ENCODE measurements around the gene MAN1A2. TPM values are rescaled to one million over a fixed set of nuclear protein-coding genes. Genes with fewer than 3 reads are reported as not detected.

The MAN1A2 gene
- total RNA-seq, 1 experiment from 2014 or later, result 38.1 TPM

DNA sequence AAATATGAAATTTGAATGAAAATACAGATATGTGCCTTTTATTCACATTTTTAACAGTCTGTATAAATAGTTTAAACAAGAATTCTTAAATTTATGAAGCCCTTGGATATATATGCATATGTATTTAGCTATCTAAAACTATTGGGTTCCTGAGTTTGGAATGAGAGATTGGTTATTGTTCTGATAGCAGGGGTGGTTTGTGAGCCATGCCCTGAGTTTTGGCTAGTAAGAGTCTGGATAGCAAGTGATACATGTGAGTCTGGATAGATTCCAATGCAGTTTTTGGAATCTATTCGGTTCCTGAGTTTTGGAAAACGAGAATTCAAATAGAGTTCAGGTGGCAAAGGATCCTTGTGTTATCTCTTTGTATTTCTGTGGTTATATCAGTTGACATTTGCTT is 2.8 kb downstream of the MAN1A2 start:
- Histone ChIP-seq H3K9ac (ENCODE audit: low read length) (no peak overlapping the region), H3K4me3 (replicated peaks in 1 of 2; ENCODE audit: low read depth in 1 of 2, low read length in 2 of 2) (no peak overlapping the region)
- intact Hi-C loops (cut with micrococcal nuclease), result no loop called here

More for the DNA sequence above, 2.8 kb downstream of the MAN1A2 start:
- ATAC-seq, result no peak
- ChIA-PET CTCF (no interaction called here), POLR2A (no interaction called here), RAD21 (ENCODE audit: low non-redundant PET in 1 of 2, low total read pairs in 2 of 2, uncharacterized antibody in 2 of 2, unreplicated experiment in 2 of 2) (no interaction called here)
- no peaks in the 10 kb centered on the region for H3K36me3 ChIP-seq (ENCODE audit: control insufficient read depth in 1 of 2, insufficient read depth in 2 of 2, low read length in 2 of 2)
- H2AFZ ChIP-seq (ENCODE audit: low read depth, low read length, poor library complexity, severe bottlenecking), result no peak overlapping the region
- no TSS peak for BruUV-seq (replicated peaks)
- no peaks in the 10 kb centered on the region for H3K27me3 ChIP-seq (ENCODE audit: insufficient read depth, low read length)
- H3K79me2 ChIP-seq (ENCODE audit: insufficient read depth, low read length), result peaks cover 83% of the 10 kb centered on the region
- H3K4me1 ChIP-seq (ENCODE audit: control insufficient read depth in 1 of 2, insufficient read depth in 2 of 2, low read length in 2 of 2), result peaks cover 14 to 28% of the 10 kb centered on the region in 2 experiments
- TF ChIP-seq CEBPB (IDR thresholded peaks at IDR 0.05; ENCODE audit: low read depth) (no peak), ZFX (IDR thresholded peaks at IDR 0.05) (no peak), JUND (IDR thresholded peaks at IDR 0.05) (no peak), SIN3A (IDR thresholded peaks at IDR 0.05; ENCODE audit: low read depth) (no peak), ELF1 (IDR thresholded peaks at IDR 0.05; ENCODE audit: borderline replicate concordance, low read depth) (no peak), YY1 (IDR thresholded peaks at IDR 0.05; ENCODE audit: extremely low read depth, insufficient replicate concordance, low read depth, low read length) (no peak), CBX3 (IDR thresholded peaks at IDR 0.05; ENCODE audit: low read depth) (no peak), POLR2A (IDR thresholded peaks at IDR 0.05; ENCODE audit: borderline replicate concordance, extremely low read depth, insufficient read depth, insufficient read length) (no peak), FOSL1 (IDR thresholded peaks at IDR 0.05; ENCODE audit: low read depth) (no peak)
- TF ChIP-seq, protein P1, sequence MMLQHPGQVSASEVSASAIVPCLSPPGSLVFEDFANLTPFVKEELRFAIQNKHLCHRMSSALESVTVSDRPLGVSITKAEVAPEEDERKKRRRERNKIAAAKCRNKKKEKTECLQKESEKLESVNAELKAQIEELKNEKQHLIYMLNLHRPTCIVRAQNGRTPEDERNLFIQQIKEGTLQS (IDR thresholded peaks at IDR 0.05), result no peak
- TF ChIP-seq, protein P2, sequence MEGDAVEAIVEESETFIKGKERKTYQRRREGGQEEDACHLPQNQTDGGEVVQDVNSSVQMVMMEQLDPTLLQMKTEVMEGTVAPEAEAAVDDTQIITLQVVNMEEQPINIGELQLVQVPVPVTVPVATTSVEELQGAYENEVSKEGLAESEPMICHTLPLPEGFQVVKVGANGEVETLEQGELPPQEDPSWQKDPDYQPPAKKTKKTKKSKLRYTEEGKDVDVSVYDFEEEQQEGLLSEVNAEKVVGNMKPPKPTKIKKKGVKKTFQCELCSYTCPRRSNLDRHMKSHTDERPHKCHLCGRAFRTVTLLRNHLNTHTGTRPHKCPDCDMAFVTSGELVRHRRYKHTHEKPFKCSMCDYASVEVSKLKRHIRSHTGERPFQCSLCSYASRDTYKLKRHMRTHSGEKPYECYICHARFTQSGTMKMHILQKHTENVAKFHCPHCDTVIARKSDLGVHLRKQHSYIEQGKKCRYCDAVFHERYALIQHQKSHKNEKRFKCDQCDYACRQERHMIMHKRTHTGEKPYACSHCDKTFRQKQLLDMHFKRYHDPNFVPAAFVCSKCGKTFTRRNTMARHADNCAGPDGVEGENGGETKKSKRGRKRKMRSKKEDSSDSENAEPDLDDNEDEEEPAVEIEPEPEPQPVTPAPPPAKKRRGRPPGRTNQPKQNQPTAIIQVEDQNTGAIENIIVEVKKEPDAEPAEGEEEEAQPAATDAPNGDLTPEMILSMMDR (IDR thresholded peaks at IDR 0.05 in 2 of 3, conservative IDR thresholded peaks at IDR 0.05 in 1 of 3; ENCODE audit: borderline replicate concordance in 1 of 3, insufficient read depth in 1 of 3, low read depth in 2 of 3, low read length in 2 of 3), result no peak
- no peaks in the 10 kb centered on the region; the same call in 1 of the 2 replicates for H4K20me1 ChIP-seq (ENCODE audit: insufficient read depth)
- no peaks in the 10 kb centered on the region for H3K9me3 ChIP-seq (ENCODE audit: control insufficient read depth in 1 of 2, insufficient read depth in 1 of 2, low read depth in 1 of 2, low read length in 2 of 2)
- H3K27ac ChIP-seq (ENCODE audit: low read depth, low read length), result no peak overlapping the region
- H3K9me2 ChIP-seq (ENCODE audit: insufficient read depth), result no peaks in the 10 kb centered on the region
- DNase-seq (ENCODE audit: low read depth, low spot score), result no peak
- H3K4me2 ChIP-seq (ENCODE audit: low read length), result no peak overlapping the region; the same call in 1 of the 2 replicates

All from HCT116 (cell line).